OCI-LY7 (cell line): ENCODE measurements around the gene UNC79. TPM values are rescaled to one million over a fixed set of nuclear protein-coding genes. Genes with fewer than 3 reads are reported as not detected.

ENCODE experiments used
- BruUV-seq: library from RNA; stranded (reverse); fragments of 400-500 nt; replicated peaks from 2 replicates; lab custom pipeline; 2021; lab: Mats Ljungman, UMichigan
- CTCF ChIA-PET: fragments of 300-600 bp; sonication (Branson Sonifier 250); formaldehyde crosslinking; loops from one replicate; lab custom pipeline; 2022; ENCODE audit warnings: antibody characterized with exemption; ENCODE audit not compliant: unreplicated experiment; lab: Charles Lee
- POLR2A ChIA-PET: fragments of 300-600 bp; sonication (Branson Sonifier 250); formaldehyde crosslinking; loops from one replicate; lab custom pipeline; 2022; ENCODE audit warnings: antibody characterized with exemption; lab: Charles Lee
- DNase-seq: peaks from one replicate; pipeline ENCODE4 v3.0.0-alpha.2; 2015; ENCODE audit warnings: low spot score
- H2AFZ ChIP-seq: fragments of 200-600 bp; sonication (generic), shearing (Covaris generic); 2 replicates; pipeline ENCODE4 v1.6.1; 2014; ENCODE audit warnings: mild to moderate bottlenecking, antibody characterized with exemption, low read length, moderate library complexity
- H3K27ac ChIP-seq: fragments of 200-600 bp; sonication (generic); 2 replicates; pipeline ENCODE4 v1.5.1; 2014; ENCODE audit warnings: mixed run types, low read depth, mild to moderate bottlenecking, moderate library complexity, low read length, inconsistent platforms; ENCODE audit not compliant: poor library complexity, severe bottlenecking
- H3K36me3 ChIP-seq: fragments of 200-600 bp; sonication (generic); 2 replicates; pipeline ENCODE4 v1.6.1; 2014; ENCODE audit warnings: mild to moderate bottlenecking, antibody characterized with exemption, low read length, moderate library complexity, mixed read lengths; ENCODE audit not compliant: insufficient read depth
- H3K4me1 ChIP-seq: fragments of 200-600 bp; sonication (generic); 2 replicates; pipeline ENCODE4 v1.5.1; 2014; ENCODE audit warnings: mild to moderate bottlenecking, low read length; ENCODE audit not compliant: insufficient read depth, poor library complexity, severe bottlenecking
- H3K4me2 ChIP-seq: fragments of 200-600 bp; sonication (generic); 2 replicates; pipeline ENCODE4 v1.6.1; 2014; ENCODE audit warnings: mild to moderate bottlenecking, low read length
- H3K4me3 ChIP-seq: fragments of 200-600 bp; sonication (generic); 2 replicates; pipeline ENCODE4 v1.5.1; 2014; ENCODE audit warnings: mild to moderate bottlenecking, low read depth, low read length; ENCODE audit not compliant: poor library complexity, severe bottlenecking
- H3K79me2 ChIP-seq: fragments of 200-600 bp; sonication (generic); 2 replicates; pipeline ENCODE4 v1.6.1; 2016; ENCODE audit warnings: low read depth, mild to moderate bottlenecking, low read length, moderate library complexity, mixed read lengths; ENCODE audit not compliant: insufficient read depth
- H3K9me2 ChIP-seq: fragments of 200-600 bp; sonication (generic); 2 replicates; pipeline ENCODE4 v1.6.1; 2016; ENCODE audit warnings: mild to moderate bottlenecking, low read length, mixed read lengths; ENCODE audit not compliant: insufficient read depth
- H3K9me3 ChIP-seq: fragments of 200-600 bp; sonication (generic); 2 replicates; pipeline ENCODE4 v1.6.1; 2014; ENCODE audit warnings: mild to moderate bottlenecking, mixed run types, low read length, mixed read lengths
- H4K20me1 ChIP-seq: fragments of 200-600 bp; sonication (generic); 2 replicates; pipeline ENCODE4 v1.6.1; 2014; ENCODE audit warnings: mild to moderate bottlenecking, antibody characterized with exemption, low read length, moderate library complexity, mixed read lengths; ENCODE audit not compliant: insufficient read depth
- CTCF ChIP-seq: fragments of 200-600 bp; sonication (generic); conservative IDR thresholded peaks from 2 replicates; pipeline ENCODE4 v1.5.1; 2014; ENCODE audit warnings: mild to moderate bottlenecking, antibody characterized with exemption, low read length, moderate library complexity, mixed read lengths
- EZH2phosphoT487 ChIP-seq: fragments of 200-600 bp; sonication (generic); IDR thresholded peaks from 2 replicates; pipeline ENCODE4 v1.6.1; 2018; ENCODE audit warnings: low read depth, borderline replicate concordance, mild to moderate bottlenecking, mixed run types, antibody characterized with exemption, low read length, moderate library complexity, mixed read lengths
- intact Hi-C: fragments of 100-400 bp; cut with micrococcal nuclease; formaldehyde crosslinking; loops from one replicate; pipeline ENCODE4 v1.10.0; 2022; ENCODE audit not compliant: unreplicated experiment
- total RNA-seq, 2 experiments: library from RNA; depleted of rRNA in 1 of 2; stranded (reverse); fragments of >200 nt in 1 of 2; shearing (Covaris generic) in 1 of 2; gene quantifications; 2 replicates each; pipeline ENCODE4 v1.2.3, GENCODE V29; 2014 to 2022

The UNC79 gene
- total RNA-seq, 2 experiments from 2014 or later: 0.17 to 0.19 TPM

DNA sequence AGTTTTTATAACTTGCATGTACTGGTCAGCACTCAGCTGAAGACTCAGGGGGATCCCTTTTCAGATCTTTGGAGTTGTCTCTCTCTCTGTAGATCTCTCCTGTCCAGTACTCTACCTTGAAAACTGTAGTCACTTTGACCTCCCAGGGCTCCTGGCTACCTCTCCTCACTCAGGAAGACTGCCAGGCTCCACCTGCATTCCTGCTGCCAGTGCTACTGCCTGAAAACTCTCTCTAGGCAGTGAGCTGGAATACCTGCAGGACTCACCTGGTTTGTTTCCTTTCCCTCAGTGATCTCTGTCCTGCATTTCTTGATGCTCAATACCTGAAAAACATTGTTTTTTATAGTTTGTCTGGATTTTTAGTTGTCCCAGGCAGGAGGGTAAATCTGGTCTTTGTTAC is 270.2 kb downstream of the UNC79 start:
- Histone ChIP-seq H3K4me2 (no peak overlapping the region), H3K79me2 (no peaks in the 10 kb centered on the region), H3K9me2 (no peaks in the 10 kb centered on the region), H4K20me1 (no peaks in the 10 kb centered on the region), H2AFZ (no peak overlapping the region), H3K36me3 (no peaks in the 10 kb centered on the region), H3K27ac (no peak overlapping the region), H3K4me3 (no peak overlapping the region), H3K4me1 (no peaks in the 10 kb centered on the region), H3K9me3 (no peaks in the 10 kb centered on the region)
- CTCF ChIA-PET: no interaction called here
- intact Hi-C loops: no loop called here
- DNase-seq: no peak
- TF ChIP-seq CTCF (no peak), EZH2phosphoT487 (no peak)
- POLR2A ChIA-PET: interaction anchor here (0.7 kb wide), 1 partner anchor 421 kb away, joined by 4 read pairs; no protein-coding TSS in a partner anchor
- BruUV-seq: no TSS peak

DNA sequence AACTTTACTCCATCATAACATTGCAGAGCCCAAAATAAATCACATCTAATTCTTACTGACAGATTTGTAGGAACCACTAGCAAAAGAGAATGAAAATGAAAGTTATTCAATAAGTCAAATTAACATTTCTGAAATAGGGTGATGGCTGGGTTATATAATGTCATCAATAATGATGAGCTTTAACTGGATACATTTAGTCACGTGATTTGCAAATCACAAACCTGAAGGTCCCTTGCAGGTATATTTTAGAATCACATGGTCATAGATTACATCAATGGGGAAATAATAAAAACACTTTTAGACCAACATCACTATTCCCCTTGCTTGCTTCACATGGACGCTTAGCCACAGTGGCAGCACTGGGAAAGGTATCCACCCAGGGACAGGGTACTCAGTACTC is 270.8 kb downstream of the UNC79 start:
- Histone ChIP-seq H4K20me1 (no peaks in the 10 kb centered on the region), H3K79me2 (no peaks in the 10 kb centered on the region), H3K4me3 (no peak overlapping the region), H3K4me1 (no peaks in the 10 kb centered on the region), H2AFZ (no peak overlapping the region), H3K36me3 (no peaks in the 10 kb centered on the region), H3K4me2 (no peak overlapping the region), H3K27ac (no peak overlapping the region), H3K9me2 (no peaks in the 10 kb centered on the region), H3K9me3 (no peaks in the 10 kb centered on the region)
- DNase-seq: no peak
- TF ChIP-seq EZH2phosphoT487 (no peak), CTCF (no peak)
- POLR2A ChIA-PET: interaction anchor here (0.9 kb wide), 1 partner anchor 18 kb away, joined by 3 read pairs; no protein-coding TSS in a partner anchor
- BruUV-seq: no TSS peak
- intact Hi-C loops: no loop called here
- CTCF ChIA-PET: no interaction called here

- no peak overlapping the region for H2AFZ ChIP-seq
- ChIA-PET CTCF (no interaction called here), POLR2A (interaction anchor here (0.6 kb wide), 1 partner anchor 531 kb away, joined by 3 read pairs; no protein-coding TSS in a partner anchor)
- no peaks in the 10 kb centered on the region for H3K9me2 ChIP-seq
- no peaks in the 10 kb centered on the region for H3K4me1 ChIP-seq
- no peaks in the 10 kb centered on the region for H3K9me3 ChIP-seq
- H4K20me1 ChIP-seq: no peaks in the 10 kb centered on the region
- no peak overlapping the region for H3K4me2 ChIP-seq
- no peak overlapping the region for H3K4me3 ChIP-seq
- BruUV-seq: no TSS peak
- no peak for DNase-seq
- H3K36me3 ChIP-seq: no peaks in the 10 kb centered on the region
- H3K79me2 ChIP-seq: no peaks in the 10 kb centered on the region
- TF ChIP-seq CTCF (no peak), EZH2phosphoT487 (no peak)
- no peak overlapping the region for H3K27ac ChIP-seq
- intact Hi-C loops: no loop called here
Measured at GRCh38 chr14:93702946-93703345, 272.2 kb downstream of the UNC79 start.
